Stimulated activated CD4-positive, alpha-beta T cell treated with anti-CD3 and anti-CD28 coated beads, Interleukin-1b, Interleukin-23, amount 100 ng/mL, for 24 hours (primary cell): ENCODE data around the gene ZG16.
"Not testable (repeated sequence)": the region's sequence is repeated elsewhere in the genome, so short reads cannot be mapped to it uniquely, and the experiment has no call there.

Experiments
- DNase-seq, 4 experiments: peaks; one replicate each; pipeline ENCODE4 v3.0.0-alpha.2; 2020; ENCODE audit warnings: low read depth in 4 of 4, low spot score in 1 of 4

ZG16 gene, protein sequence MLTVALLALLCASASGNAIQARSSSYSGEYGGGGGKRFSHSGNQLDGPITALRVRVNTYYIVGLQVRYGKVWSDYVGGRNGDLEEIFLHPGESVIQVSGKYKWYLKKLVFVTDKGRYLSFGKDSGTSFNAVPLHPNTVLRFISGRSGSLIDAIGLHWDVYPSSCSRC

DNA sequence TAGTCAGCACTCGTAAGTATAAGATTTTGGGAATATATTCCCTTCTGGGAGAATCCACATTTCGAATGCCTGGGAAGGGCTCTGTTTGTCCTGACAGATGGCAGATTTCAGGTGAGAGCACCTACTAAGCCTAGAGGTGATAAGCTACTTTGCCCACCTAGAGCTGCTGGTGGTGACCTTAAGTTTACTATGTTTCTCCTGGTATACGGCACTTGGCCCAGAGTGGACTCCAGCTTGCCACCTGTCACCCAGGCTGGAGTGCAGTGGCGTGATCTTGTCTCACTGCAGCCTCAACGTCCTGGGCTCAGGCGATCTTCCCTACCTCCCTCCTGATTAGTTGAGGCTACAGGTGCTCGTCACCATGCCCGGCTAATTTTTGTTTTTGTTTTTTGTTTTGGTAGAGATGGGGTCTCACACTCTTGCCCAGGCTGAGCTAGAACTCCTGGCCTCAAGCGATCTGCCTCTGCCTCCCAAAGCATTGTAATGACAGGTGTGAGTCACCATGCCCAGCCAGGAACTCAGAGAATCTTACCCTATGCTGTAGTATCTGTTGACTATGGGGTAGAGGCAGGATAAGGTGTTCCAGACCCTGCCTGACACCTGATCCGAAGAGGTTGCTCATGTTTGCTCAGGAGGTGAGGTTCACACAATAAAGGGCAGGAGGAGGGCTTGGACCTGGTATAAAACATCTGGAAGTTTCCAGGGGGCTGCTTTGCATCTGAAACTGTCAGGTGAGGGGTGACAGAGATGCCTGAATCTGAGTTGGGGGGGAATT lies at the start of gene ZG16:
ZG16 (plus strand) TSS at position 681 of the 775 bp plus-strand sequence. CDS start 1,011 bp downstream, outside the sequence.
- DNase-seq = no peak

DNA sequence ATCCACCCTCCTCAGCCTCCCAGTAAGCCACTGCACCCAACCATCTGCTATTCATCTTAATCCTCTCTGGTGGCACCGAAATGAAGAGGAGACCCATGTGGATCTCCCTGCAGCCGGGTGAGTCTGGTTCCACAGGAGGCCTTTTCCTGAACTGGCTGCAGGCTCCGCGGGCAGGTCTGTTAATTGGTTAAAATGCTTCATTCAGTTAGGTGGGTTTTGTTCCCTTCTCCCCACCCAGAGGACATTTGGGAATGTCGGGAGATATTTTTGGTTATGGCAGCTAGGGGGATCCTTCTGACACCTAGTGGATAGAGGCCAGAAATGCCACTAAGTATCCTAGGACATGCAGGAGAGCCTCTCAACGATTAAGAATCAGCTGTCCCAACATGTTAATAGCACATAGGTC lies 48.9 kb upstream of the ZG16 start:
- no peak for DNase-seq

DNA sequence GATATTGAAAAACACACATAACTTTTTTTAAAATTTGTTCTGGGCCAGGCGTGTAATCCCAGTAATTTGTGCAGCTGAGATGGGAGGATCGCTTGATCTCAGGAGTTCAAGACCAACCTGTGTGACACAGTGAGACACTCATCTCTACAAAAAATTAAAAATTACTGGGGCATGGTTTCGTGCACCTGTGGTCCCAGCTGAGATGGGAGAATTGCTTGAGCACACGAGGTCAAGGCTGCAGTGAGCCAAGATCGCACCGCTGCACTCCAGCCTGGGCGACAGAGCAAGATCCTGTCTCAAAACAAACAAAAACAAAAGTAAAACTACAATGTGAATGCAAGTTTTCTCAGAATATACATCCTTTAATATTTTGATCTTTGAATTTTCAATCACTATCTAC lies 47.4 kb upstream of the ZG16 start:
- DNase-seq = no peak

DNA sequence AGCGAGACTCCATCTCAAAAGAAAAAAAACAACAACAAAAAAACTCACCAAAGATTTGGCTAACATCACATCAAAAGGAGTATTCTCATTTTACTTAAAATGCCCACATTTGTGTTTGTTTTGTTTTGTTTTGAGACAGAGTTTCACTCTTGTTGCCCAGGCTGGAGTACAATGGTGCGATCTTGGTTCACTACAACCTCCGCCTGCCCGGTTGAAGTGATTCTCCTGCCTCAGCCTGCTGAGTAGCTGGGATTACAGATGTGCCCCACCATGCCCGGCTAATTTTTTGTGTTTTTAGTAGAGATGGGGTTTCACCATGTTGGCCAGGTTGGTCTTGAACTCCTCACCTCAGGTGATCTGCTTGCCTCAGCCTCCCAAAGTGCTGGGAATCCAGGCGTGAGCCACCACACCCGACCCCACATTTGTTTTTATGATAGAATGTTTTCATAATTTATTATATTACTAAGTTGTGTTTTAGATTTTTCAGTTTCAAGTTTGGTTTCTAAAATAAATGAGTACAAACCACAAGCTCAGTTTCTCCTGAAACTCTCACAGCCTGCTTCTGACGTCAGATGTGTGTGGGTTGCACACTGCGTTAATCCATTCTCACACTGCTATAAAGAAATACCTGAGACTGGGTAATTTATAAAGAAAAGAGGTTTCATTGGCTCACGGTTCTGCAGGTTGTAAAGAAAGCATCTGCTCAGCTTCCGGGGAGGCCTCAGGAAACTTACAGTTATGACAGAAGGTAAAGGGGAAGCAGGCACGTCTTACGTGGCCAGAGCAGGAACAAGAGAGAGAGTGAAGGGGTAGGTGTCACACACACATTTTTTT lies 46.1 kb upstream of the ZG16 start:
- DNase-seq = peak; percentile 49 to 80 (median 74)

DNA sequence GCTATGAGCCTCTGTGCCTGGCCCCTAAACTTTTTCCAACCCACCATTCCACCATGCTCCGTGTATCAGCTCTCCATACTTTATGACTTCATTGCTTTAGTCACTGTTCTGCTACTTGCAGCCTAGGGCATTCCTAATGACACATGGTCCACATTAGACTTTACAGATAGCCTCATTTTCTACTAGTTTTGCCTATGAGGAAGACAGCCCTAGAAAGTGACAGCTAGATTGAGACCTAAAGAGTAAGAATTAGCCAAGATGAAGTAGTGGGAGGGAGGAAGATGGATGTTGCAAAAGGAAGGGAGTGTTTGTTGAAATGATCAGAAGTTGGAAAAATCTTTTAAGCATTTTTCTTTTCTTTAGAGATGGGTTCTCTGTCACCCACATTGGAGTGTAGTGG lies 43.3 kb upstream of the ZG16 start:
- no peak for DNase-seq

DNA sequence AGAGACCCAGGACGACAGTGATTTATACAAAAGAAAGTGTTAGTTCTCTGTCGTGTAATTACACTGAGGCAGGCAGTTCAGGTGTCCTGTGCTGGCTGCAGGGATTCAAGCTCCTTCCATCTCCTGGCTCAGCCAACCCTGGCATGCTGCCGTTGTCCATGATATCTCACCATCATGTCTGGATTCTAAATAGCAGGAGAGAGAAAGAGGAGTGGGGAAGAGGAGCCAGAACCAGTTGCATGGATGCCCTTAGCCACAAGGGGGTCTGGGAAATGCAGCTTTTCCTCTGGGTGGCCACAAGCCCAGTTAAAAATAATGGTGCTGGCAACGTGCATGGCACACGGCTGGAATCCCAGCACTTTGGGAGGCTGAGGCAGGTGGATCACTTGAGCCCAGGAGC lies 41.9 kb upstream of the ZG16 start:
- no peak for DNase-seq

DNA sequence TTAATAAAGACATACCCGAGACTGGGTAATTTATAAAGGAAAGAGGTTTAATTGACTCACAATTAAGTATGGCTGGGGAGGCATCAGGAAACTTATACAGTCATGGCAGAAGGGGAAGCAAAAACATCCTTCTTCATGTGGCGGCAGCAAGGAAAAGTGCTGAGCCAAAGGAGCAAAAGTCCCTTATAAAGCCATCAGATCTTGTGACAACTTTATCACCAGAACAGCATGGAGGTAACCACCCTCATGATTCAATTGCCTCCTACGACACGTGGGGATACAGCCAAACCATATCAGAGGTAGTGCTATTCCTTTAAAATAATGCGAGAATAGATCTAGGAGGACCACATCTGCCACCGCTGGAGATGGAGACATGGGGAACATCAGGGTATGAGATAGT lies 41.3 kb upstream of the ZG16 start:
- DNase-seq = no peak

DNA sequence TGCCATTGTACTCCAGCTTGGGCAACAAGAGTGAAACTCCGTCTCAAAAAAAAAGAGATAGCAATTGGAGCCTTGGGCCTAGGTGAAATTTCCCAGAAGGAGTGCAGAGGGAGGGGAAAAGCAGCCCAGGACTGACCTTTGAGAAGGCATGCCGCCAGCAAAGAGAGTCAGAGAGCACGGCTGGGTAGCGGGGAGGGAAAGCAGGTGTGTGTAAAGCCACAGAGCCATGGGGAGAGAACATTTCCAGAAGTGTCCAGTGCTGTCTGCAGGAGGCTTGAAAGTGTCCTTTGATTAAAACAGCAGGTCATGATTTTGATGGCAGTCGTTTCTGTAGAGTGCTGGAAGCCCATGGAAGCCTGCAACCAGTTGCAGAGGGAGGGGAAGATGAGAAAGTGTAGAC lies 40.3 kb upstream of the ZG16 start:
- DNase-seq = no peak

DNA sequence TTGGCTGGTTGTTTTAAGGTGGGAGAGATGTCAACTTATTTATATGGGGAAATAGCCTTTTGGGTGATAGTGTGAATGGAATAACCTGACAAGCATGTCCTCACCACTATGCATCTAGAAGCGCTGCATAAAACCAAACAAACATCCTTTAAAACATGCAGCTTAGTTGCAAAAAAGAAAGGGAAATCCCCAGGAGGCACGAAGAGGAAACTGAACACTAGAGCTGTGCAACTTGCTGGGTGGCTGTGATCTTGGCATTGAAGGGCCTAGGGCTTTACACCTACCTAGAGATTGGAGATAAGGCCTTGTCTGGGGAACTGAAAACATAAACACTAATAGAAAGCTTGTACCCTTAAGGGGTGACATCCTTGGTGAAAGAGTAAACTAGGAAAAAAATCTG lies 39.5 kb upstream of the ZG16 start:
- no peak for DNase-seq

DNA sequence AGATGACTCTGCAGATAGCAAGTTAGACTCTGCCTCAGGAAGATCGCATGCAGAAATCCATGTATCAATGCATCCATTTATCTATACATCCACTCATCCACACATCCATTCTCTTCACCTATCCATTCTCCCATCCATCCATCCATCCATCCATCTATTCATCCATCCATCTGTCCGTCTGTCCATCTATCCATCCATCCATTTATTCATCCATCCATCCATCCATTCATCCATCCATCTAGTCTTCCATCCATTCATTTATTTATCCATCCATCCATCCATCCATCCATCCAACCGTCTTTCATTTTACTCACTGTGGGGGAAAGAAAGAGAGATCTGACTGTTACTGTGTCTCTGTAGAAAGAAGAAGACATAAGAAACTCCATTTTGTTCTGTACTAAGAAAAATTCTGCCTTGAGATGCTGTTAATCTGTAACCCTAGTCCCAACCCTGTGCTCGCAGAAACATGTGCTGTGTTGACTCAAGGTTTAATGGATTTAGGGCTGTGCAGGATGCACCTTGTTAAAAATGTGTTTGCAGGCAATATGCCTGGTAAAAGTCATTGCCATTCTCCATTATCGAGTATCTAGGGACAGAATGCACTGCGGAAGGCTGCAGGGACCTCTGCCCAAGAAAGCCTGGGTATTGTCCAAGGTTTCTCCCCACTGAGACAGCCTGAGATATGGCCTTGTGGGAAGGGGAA lies 38.0 kb upstream of the ZG16 start:
- DNase-seq = not testable (repeated sequence)

DNA sequence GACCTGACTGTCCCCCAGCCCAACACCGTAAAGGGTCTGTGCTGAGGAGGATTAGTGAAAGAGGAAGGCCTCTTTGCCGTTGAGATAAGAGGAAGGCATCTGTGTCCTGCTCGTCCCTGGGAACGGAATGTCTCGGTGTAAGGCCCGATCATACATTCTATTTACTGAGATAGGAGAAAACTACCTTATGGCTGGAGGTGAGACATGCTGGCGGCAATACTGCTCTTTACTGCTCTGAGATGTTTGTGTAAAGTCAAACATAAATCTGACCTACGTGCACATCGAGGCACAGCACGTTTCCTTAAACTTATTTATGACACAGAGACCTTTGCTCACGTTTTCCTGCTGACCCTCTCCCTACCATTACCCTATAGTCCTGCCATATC lies 37.4 kb upstream of the ZG16 start:
- not testable (repeated sequence) for DNase-seq

DNA sequence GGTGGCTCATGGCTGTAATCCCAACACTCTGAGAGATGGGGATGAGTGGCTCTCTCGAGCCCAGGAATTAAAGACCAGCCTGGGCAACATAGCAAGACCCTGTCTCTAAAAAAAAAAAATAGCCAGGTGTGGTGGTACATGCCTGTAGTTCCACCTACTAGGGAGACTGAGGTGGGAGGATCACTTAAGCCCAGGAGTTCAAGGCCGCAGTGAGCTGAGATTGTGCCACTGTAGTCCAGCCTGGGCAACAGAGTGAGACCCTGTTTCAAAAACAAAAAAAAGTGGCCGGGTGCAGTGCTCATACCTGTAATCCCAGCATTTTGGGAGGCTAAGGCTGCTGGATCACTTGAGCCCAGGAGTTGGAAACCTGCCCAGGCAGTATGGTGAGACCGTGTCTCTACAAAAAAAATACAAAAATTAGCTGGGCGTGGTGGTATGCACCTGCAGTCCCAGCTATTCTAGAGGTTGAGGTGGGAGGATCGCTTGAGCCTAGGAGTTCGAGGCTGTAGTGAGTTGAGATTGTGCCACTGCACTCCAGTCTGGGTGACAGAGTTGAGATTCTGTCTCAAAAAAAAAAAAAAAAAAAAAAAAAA lies 35.3 kb upstream of the ZG16 start:
- DNase-seq = no peak

DNA sequence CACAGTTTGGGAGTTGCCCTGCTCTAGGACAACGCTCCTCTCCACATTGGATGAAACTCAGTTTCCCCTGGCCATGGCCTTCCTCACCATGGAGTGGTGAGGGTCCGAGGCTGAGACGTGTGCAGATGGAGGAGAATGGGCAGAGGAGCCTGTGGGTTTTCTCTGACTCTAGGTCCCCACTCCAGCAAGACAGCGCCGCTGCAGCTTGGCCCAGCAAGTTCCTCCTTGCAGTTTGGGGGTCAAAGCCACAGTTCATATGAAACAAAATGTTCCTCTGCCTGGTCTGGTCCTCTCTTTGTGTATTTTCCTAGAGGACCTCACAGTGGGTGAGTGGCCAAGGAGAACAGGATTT lies 34.6 kb upstream of the ZG16 start:
- no peak for DNase-seq

DNA sequence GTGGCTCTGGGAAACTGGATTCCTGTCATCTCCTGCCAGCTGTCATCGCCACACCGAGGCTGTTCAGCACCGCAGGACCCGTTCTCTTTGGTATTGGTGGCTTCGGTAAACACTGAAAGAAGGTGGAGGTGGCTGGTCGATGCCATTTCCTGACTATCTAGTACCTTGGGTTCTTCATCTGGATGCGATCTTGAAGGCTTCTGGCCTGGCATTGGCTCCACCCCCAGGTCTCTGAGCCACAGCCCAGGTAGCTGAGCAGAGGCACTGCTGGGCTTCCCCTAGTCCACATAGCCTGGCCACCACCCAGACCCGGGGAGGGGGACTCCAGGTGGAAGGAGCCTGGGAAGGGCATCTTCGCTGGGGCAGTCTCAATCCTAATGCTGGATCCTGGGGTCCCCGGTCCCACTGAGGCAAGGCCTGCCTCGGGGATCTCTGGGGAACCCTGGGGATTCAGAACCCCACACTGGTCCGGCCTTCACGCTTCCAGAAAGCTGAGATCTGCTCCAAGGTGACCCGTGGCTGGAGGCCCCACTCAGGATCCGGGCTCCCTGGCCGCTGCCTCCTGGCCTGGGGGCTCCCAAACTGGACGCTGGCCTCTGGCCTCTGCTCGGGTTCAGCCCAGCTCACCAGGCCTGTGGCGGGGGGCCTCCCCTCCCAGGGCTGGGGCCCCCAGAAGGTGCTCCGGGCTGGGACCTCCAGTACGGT lies 34.1 kb upstream of the ZG16 start:
- no peak for DNase-seq

DNA sequence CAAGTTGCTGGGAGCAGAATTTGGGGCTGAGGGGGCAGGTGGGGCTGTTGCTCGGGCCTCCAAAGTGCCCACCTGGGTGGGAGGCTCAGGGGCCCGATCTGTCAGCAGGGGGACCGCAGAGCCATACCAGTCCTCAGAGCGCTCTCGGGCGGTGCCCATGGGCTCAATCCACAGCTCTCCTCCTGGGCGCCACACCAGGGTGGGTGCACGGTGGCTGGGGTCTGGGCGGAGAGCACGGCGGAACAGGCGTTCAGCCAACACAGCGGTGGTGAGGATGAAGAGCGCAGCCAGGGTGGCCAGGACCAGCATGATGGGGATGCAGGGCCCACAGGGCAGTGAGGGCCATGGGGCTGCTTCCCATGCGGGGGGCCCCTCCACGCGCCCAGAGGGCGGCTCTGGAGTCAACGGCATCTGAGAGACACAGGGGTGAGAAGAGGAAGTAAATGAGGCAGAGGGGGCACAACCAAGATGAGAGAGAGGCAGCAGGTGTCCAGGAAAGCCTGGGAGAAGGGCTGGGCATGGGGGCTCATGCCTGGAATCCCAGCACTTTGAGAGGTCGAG lies 33.4 kb upstream of the ZG16 start:
- no peak for DNase-seq

DNA sequence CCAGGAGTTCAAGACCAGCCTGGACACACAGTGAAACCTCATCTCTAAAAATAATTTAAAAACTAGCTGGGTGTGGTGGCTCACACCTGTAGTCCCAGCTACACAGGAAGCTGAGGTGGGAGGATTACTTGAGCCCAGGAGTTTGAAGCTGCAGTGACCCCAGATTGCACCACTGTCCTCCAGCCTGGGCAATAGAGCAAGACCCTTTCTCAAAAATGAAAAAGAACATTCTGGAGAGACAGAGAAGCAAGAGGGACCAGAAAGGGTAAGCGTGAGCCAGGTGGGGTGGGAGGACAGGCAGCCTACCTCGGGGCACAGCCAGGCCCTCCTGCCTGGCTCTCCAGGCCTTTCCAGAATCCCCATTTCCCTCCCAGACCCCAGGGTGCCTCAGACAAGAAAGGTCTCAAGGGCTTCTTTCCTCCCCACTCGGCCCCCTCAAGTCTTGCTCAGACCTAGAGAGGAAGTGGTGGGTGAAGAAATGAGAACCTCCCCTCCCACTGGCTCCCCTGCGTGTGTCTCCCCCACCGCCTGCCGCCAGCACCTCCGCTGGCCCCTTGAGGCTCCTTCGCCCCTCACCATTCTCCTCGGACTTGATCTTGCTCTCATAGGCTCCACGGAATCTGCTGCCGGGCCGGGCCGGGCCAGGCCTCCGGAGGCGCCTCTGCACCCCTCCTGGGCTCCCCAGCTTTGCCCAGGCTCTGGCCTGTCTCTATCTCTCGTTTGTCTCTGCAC lies 32.8 kb upstream of the ZG16 start:
- peak in 1 of 4 experiments; percentile 36 for DNase-seq

DNA sequence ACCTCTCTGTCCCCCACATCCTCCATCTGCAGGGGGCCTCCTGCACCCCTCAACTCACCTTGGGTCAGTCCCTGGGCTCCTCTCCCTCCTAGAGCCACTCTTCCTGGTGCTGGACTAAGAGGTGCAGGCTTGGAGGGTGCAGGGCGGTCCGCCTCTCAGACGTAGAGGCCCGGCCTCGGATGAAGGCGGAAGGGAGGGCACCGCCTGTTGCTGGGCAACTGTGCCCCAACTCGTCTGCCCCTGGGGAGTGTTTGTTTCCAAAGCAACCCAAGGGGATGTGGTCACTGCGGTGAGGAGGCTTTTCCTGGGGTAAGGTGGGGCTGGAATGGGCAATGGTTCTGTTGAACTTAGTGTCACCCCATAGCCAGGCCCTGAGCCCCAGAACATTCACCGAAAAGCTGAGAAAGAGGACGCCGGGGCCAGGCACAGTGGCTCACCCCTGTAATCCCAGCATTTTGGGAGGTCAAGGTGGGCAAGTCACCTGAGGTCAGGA lies 32.2 kb upstream of the ZG16 start, which contains the start of gene C16orf54:
C16orf54 (minus strand) TSS at position 138 of the 493 bp plus-strand sequence. CDS start 1,039 bp downstream, outside the sequence.
- peak; percentile 44 to 72 (median 50) for DNase-seq

DNA sequence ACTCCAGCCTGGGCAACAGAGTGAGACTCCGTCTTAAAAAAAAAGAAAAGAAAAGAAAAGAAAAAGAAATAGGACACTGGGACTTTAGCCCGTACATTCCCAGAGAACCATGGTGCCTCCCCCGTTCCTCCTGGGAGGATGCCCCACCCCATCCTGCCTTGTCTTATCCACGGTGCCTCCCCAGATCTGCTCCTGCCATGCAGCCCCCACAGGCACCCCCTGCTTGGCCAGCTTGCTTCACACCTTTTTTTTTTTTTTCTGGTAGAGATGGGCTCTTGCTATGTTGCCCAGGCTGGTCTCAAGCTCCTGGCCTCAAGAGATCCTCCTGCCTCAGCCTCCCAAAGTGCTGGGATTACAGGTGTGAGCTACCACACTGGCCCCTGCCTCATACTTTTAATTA lies 31.5 kb upstream of the ZG16 start:
- not testable (repeated sequence) for DNase-seq
